Measurements from ENCODE around the gene ZBTB4.

Gene ZBTB4

GRCh38 chr17:7416323-7416722 lies 63.1 kb downstream of the ZBTB4 start:
- Histone ChIP-seq H3K27me3 (ENCODE audit: insufficient read depth, low read length, poor library complexity, severe bottlenecking) (no peaks in the 10 kb centered on the region), H3K4me3 (ENCODE audit: low read length, poor library complexity, severe bottlenecking) (no peak overlapping the region), H3K9me3 (ENCODE audit: insufficient read depth, low read depth, low read length) (no peaks in the 10 kb centered on the region), H3K4me1 (ENCODE audit: insufficient read depth, low read length, poor library complexity, severe bottlenecking) (no peaks in the 10 kb centered on the region), H4K20me1 (ENCODE audit: insufficient read depth, low read length, poor library complexity, severe bottlenecking) (no peaks in the 10 kb centered on the region), H3F3A (ENCODE audit: low read depth) (no peaks in the 10 kb centered on the region), H3K4me2 (ENCODE audit: low read depth, low read length, poor library complexity, severe bottlenecking) (no peak overlapping the region), H3K36me3 (ENCODE audit: insufficient read depth, low read length) (no peaks in the 10 kb centered on the region), H3K79me2 (ENCODE audit: insufficient read depth, low read length) (no peaks in the 10 kb centered on the region), H3K9ac (ENCODE audit: low read depth, low read length, poor library complexity, severe bottlenecking) (no peak overlapping the region), H2AFZ (ENCODE audit: low read length) (no peak overlapping the region), H3K9me2 (replicated peaks; ENCODE audit: low read depth, low read length) (no peaks in the 10 kb centered on the region)
- TF ChIP-seq EZH2phosphoT487 (IDR thresholded peaks at IDR 0.05; ENCODE audit: borderline replicate concordance) (no peak), CTCF (conservative IDR thresholded peaks at IDR 0.05; ENCODE audit: low read length) (no peak)

DNA sequence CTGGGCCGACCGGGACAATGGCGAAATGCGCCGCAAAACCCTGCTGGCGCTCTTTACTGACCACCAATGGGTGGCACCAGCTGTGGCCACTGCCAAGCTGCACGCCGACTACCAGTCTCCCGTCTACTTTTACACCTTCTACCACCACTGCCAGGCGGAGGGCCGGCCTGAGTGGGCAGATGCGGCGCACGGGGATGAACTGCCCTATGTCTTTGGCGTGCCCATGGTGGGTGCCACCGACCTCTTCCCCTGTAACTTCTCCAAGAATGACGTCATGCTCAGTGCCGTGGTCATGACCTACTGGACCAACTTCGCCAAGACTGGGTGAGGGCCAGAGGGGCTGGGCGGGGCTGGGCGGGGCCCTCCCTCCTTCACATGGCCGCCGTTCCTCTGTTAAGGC lies 63.6 kb downstream of the ZBTB4 start:
- no peaks in the 10 kb centered on the region for H3K9me3 ChIP-seq (ENCODE audit: insufficient read depth, low read depth, low read length)
- no peak overlapping the region for H3K4me2 ChIP-seq (ENCODE audit: low read depth, low read length, poor library complexity, severe bottlenecking)
- no peak for TF ChIP-seq EZH2phosphoT487 (IDR thresholded peaks at IDR 0.05; ENCODE audit: borderline replicate concordance)
- no peak for TF ChIP-seq CTCF (conservative IDR thresholded peaks at IDR 0.05; ENCODE audit: low read length)
- no peaks in the 10 kb centered on the region for H3K27me3 ChIP-seq (ENCODE audit: insufficient read depth, low read length, poor library complexity, severe bottlenecking)
- H3F3A ChIP-seq (ENCODE audit: low read depth): no peaks in the 10 kb centered on the region
- no peaks in the 10 kb centered on the region for H3K36me3 ChIP-seq (ENCODE audit: insufficient read depth, low read length)
- no peaks in the 10 kb centered on the region for H3K4me1 ChIP-seq (ENCODE audit: insufficient read depth, low read length, poor library complexity, severe bottlenecking)
- H3K9ac ChIP-seq (ENCODE audit: low read depth, low read length, poor library complexity, severe bottlenecking): no peak overlapping the region
- no peaks in the 10 kb centered on the region for H3K9me2 ChIP-seq (replicated peaks; ENCODE audit: low read depth, low read length)
- no peak overlapping the region for H3K4me3 ChIP-seq (ENCODE audit: low read length, poor library complexity, severe bottlenecking)
- H2AFZ ChIP-seq (ENCODE audit: low read length): no peak overlapping the region
- H3K79me2 ChIP-seq (ENCODE audit: insufficient read depth, low read length): no peaks in the 10 kb centered on the region
- H4K20me1 ChIP-seq (ENCODE audit: insufficient read depth, low read length, poor library complexity, severe bottlenecking): no peaks in the 10 kb centered on the region

GRCh38 chr17:7414837-7415236 lies 64.6 kb downstream of the ZBTB4 start:
- Histone ChIP-seq H2AFZ (ENCODE audit: low read length) (no peak overlapping the region), H3K79me2 (ENCODE audit: insufficient read depth, low read length) (no peaks in the 10 kb centered on the region), H3K27me3 (ENCODE audit: insufficient read depth, low read length, poor library complexity, severe bottlenecking) (no peaks in the 10 kb centered on the region), H3K36me3 (ENCODE audit: insufficient read depth, low read length) (no peaks in the 10 kb centered on the region), H3K4me2 (ENCODE audit: low read depth, low read length, poor library complexity, severe bottlenecking) (no peak overlapping the region), H3K4me3 (ENCODE audit: low read length, poor library complexity, severe bottlenecking) (no peak overlapping the region), H3K9me3 (ENCODE audit: insufficient read depth, low read depth, low read length) (no peaks in the 10 kb centered on the region), H3K4me1 (ENCODE audit: insufficient read depth, low read length, poor library complexity, severe bottlenecking) (no peaks in the 10 kb centered on the region), H3K9me2 (replicated peaks; ENCODE audit: low read depth, low read length) (no peaks in the 10 kb centered on the region), H3K9ac (ENCODE audit: low read depth, low read length, poor library complexity, severe bottlenecking) (no peak overlapping the region), H4K20me1 (ENCODE audit: insufficient read depth, low read length, poor library complexity, severe bottlenecking) (no peaks in the 10 kb centered on the region), H3F3A (ENCODE audit: low read depth) (no peaks in the 10 kb centered on the region)
- TF ChIP-seq EZH2phosphoT487 (IDR thresholded peaks at IDR 0.05; ENCODE audit: borderline replicate concordance) (no peak), CTCF (conservative IDR thresholded peaks at IDR 0.05; ENCODE audit: low read length) (no peak)
